ENCODE results near the gene PRCC. TPM values are rescaled to one million over a fixed set of nuclear protein-coding genes. Genes with fewer than 3 reads are reported as not detected.
A peak's percentile ranks its signal among the peaks of the same experiment; 100 is the strongest.

Gene PRCC
- total and polyA plus RNA-seq, 2 of the 8 experiments (the other 6 are each of a cell fraction or from before 2014, with no cell fraction given), result 95.2 to 115 TPM

GRCh38 chr1:156768610-156769295 lies 1.4 kb downstream of the PRCC start:
- H3K79me2 ChIP-seq (ENCODE audit: control insufficient read depth in 1 of 2, insufficient read depth in 2 of 2, low read length in 2 of 2), result peaks cover 35 to 58% of the 10 kb centered on the region in 2 experiments
- H3K27ac ChIP-seq (ENCODE audit: low read depth, low read length), result no peak overlapping the region
- no peak overlapping the region for H4K8ac ChIP-seq (ENCODE audit: extremely low read depth, insufficient read depth, low read length)
- no peak overlapping the region for H2BK5ac ChIP-seq (ENCODE audit: low read depth, low read length)
- no peak overlapping the region for H2BK20ac ChIP-seq (ENCODE audit: low read length)
- H4K20me1 ChIP-seq (replicated peaks in 1 of 2; ENCODE audit: control insufficient read depth in 1 of 2, insufficient read depth in 2 of 2, low read length in 2 of 2), result peaks cover 16 to 18% of the 10 kb centered on the region in 2 experiments
- no peak overlapping the region for H2BK15ac ChIP-seq (ENCODE audit: low read length)
- H3K9ac ChIP-seq (replicated peaks in 1 of 4; ENCODE audit: extremely low read depth in 1 of 4, low read depth in 3 of 4, low read length in 3 of 4), result peak overlapping the region in 2 of 4 experiments; percentile 91 to 95; a peak in 1 of 7 replicates
- H3K56ac ChIP-seq (replicated peaks; ENCODE audit: insufficient read length, low read depth, low read length), result no peak overlapping the region
- no peak overlapping the region for H3K14ac ChIP-seq (ENCODE audit: insufficient read length)
- no peak overlapping the region for H3K4ac ChIP-seq (replicated peaks; ENCODE audit: insufficient read length, low read depth, low read length)
- H2AK5ac ChIP-seq (ENCODE audit: low read depth, low read length), result no peak overlapping the region
- H2BK120ac ChIP-seq (replicated peaks; ENCODE audit: low read depth, low read length), result no peak overlapping the region
- H4K5ac ChIP-seq (ENCODE audit: insufficient read length, low read depth, low read length), result no peak overlapping the region
- no peak overlapping the region for H3K18ac ChIP-seq (ENCODE audit: extremely low read depth, low read length)
- peak overlapping the region; percentile 67 to 97 (median 86) for H3K4me3 ChIP-seq (ENCODE audit: extremely low read depth in 1 of 4, insufficient read depth in 2 of 4, low read depth in 3 of 4, low read length in 4 of 4)
- DNase-seq (ENCODE audit: low read depth in 1 of 2, low spot score in 2 of 2) (no peak), FAIRE-seq (no peak)
- peaks cover 0 to 17% (median 2%) of the 10 kb centered on the region in 4 experiments; a peak in 3 of 8 replicates for H3K36me3 ChIP-seq (ENCODE audit: control insufficient read depth in 2 of 4, insufficient read depth in 4 of 4, low read length in 3 of 4)
- peaks cover 13% of the 10 kb centered on the region for H3K79me1 ChIP-seq (ENCODE audit: low read depth, low read length)
- peaks cover 11% of the 10 kb centered on the region for H3K23me2 ChIP-seq (ENCODE audit: low read depth, low read length)
- no peaks in the 10 kb centered on the region for H3K27me3 ChIP-seq (replicated peaks in 1 of 4; ENCODE audit: control insufficient read depth in 3 of 4, extremely low read depth in 1 of 4, insufficient read depth in 3 of 4, low read length in 3 of 4)
- H2BK12ac ChIP-seq (ENCODE audit: low read depth, low read length), result no peak overlapping the region
- WGBS, 2 experiments (ENCODE audit: extremely low coverage in 1 of 2, insufficient coverage in 1 of 2, insufficient read length in 1 of 2, insufficient replicate concordance in 2 of 2, low coverage in 1 of 2, low lambda C conversion rate in 2 of 2, missing lambda C conversion rate in 1 of 2), result 68% methylated on average over 8 of the region's 8 CpGs; no CpG with 5 or more reads in 1 of the 2 experiments
- H3K23ac ChIP-seq (ENCODE audit: insufficient read length), result no peak overlapping the region
- peaks cover 0 to 16% (median 6%) of the 10 kb centered on the region in 4 experiments; a peak in 5 of 7 replicates for H3K4me1 ChIP-seq (replicated peaks in 1 of 4; ENCODE audit: control insufficient read depth in 3 of 4, insufficient read depth in 4 of 4, low read length in 3 of 4)
- ChIA-PET POLR2A (ENCODE audit: partially characterized antibody) (interaction anchor here (1.2 to 8.2 kb wide), 7 partner anchors 8 to 103 kb away, joined by 3 to 121 read pairs (median 12); partner anchors contain the start of genes HDGF, ISG20L2, METTL25B and MRPL24), CTCF (ENCODE audit: partially characterized antibody) (interaction anchor here (0.6 to 11.7 kb wide), 10 partner anchors 17 to 121 kb away, joined by 3 to 100 read pairs (median 4); partner anchors contain the start of genes ISG20L2 and METTL25B)
- H3K9me3 ChIP-seq (ENCODE audit: insufficient read depth in 2 of 2, low read depth in 1 of 2, low read length in 1 of 2), result no peaks in the 10 kb centered on the region
- no peak overlapping the region for H2AFZ ChIP-seq (ENCODE audit: low read length)
- peak overlapping the region; percentile 87 to 92 for H3K4me2 ChIP-seq (ENCODE audit: insufficient read depth in 1 of 2, low read depth in 2 of 2, low read length in 2 of 2)
- no peak overlapping the region for H4K91ac ChIP-seq (replicated peaks; ENCODE audit: insufficient read length, low read length)
- TF ChIP-seq SP2 (IDR thresholded peaks at IDR 0.05; ENCODE audit: low read length) (no peak), POLR2A (IDR thresholded peaks at IDR 0.05; ENCODE audit: control extremely low read depth in 1 of 2, low read depth in 2 of 2, low read length in 2 of 2) (no peak), SAP30 (IDR thresholded peaks at IDR 0.05; ENCODE audit: insufficient read depth, insufficient replicate concordance, low read length) (no peak), BACH1 (IDR thresholded peaks at IDR 0.05; ENCODE audit: low read length) (no peak), USF2 (IDR thresholded peaks at IDR 0.05; ENCODE audit: low read length) (no peak), SUZ12 (IDR thresholded peaks at IDR 0.05; ENCODE audit: low read length) (no peak), POLR2AphosphoS5 (IDR thresholded peaks at IDR 0.05; ENCODE audit: low read depth, low read length) (no peak)
